ENCODE measurements around the gene UBE2Q2.

DNA sequence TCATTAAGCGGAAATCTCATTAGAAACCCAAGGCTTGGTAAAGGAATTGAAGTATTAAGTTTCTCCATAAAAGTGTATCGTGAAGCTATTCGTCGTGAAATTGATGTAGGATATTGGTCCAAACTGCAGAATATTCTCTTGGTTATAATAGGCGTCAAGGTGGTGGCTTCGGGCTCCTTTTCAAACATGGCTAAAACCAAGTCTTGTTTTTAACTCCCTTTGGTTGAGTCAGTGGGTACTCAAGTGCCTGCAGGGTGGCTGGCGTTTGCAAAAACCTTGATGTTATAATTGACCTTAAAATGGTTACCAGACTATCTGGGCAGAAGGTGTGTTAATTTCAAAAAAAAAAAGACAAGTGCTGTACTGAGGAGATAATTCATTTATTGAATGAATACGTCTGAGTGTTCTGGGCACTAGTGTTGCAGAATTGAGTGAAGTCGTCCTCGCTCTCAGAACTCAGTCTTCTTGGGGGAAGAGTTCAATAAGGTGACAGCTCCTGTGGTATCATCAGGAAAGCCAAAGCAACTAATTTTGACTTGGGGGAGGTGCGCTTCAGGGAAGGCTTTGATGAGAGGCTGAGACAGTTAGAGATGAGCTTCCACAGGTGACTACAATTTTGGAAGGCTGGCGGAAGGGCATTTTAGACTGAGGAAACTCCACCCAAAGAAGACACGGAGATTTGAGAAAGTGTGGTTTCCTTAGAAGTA, 1.5 kb downstream of the UBE2Q2 start:
- TF ChIP-seq, protein P1, sequence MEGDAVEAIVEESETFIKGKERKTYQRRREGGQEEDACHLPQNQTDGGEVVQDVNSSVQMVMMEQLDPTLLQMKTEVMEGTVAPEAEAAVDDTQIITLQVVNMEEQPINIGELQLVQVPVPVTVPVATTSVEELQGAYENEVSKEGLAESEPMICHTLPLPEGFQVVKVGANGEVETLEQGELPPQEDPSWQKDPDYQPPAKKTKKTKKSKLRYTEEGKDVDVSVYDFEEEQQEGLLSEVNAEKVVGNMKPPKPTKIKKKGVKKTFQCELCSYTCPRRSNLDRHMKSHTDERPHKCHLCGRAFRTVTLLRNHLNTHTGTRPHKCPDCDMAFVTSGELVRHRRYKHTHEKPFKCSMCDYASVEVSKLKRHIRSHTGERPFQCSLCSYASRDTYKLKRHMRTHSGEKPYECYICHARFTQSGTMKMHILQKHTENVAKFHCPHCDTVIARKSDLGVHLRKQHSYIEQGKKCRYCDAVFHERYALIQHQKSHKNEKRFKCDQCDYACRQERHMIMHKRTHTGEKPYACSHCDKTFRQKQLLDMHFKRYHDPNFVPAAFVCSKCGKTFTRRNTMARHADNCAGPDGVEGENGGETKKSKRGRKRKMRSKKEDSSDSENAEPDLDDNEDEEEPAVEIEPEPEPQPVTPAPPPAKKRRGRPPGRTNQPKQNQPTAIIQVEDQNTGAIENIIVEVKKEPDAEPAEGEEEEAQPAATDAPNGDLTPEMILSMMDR (IDR thresholded peaks at IDR 0.05; ENCODE audit: insufficient read depth, low read depth, low read length): no peak
- no peak for TF ChIP-seq EZH2 (IDR thresholded peaks at IDR 0.05; ENCODE audit: insufficient read depth, low read length)

All from astrocyte (in vitro differentiated cells and primary cell).